Medulla oblongata (tissue), 1 donor: ENCODE measurements around the gene SIPA1L2.
"Not testable (repeated sequence)": the region's sequence is repeated elsewhere in the genome, so short reads cannot be mapped to it uniquely, and the experiment has no call there.

Experiments
- DNase-seq: peaks from one replicate; pipeline ENCODE4 v3.0.0-alpha.2; 2015; ENCODE audit errors: extremely low spot score

Gene SIPA1L2

DNA sequence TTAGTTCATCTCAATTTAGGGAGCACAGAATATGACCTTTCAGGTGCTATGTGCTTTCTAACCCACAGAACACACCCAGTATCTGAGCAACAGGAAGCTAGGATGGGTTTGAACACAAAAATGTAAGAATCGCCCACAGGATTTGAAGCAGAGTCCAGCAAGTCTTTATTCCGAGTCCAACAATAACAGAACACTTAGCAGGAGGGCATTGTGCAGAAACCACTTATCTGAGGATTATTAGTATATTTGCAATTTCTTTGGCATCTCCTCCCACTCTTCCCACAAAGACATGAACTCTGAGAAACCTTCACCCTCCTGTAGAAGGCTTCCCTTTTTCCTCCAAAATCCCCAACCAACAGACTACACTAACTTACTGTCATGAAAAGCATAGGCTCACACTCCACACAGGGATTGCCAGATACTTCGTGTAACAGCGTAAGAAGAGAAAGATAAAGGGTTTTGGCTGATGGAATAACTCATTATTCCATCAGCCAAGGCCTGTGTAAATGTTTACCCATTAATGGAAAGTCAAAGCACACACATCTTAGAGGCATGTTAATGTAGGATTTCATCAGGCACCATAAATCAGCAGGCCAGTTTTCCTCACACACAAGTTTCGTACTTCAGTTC, 16.1 kb downstream of the SIPA1L2 start:
- DNase-seq: no peak

DNA sequence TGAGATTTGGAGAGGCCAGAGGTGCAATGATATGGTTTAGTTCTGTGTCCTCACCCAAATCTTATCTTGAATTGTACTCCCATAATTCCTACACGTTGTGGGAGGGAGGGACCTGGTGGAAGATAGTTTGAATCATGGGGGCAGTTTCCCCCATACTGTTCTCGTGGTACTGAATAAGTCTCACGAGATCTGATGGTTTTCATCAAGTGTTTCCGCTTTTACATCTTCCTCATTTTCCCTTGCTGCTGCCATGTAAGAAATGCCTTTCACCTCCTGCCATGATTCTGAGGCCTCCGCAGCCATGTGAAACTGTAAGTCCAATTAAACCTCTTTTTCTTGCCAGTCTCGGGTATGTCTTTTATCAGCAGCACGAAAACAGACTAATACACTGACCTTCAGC, 17.1 kb downstream of the SIPA1L2 start:
- DNase-seq: not testable (repeated sequence)

DNA sequence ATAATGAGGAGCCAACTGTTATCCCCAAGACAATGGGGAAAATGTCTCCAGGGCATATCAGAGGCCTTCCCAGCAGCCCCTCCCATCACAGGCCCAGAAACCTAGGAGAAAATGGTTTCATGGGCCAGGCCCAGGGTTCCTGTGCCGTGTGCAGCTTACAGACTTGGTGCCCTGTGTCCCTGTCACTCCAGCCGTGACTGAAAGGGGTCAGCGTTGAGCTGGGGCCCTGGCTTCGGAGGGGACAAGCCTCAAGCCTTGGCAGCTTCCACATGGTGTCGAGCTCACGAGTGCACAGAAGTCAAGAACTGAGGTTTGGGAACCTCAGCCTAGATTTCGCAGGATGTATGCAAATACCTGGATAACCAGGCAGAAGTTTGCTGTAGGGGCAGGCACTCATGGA, 18.1 kb downstream of the SIPA1L2 start:
- DNase-seq: no peak

DNA sequence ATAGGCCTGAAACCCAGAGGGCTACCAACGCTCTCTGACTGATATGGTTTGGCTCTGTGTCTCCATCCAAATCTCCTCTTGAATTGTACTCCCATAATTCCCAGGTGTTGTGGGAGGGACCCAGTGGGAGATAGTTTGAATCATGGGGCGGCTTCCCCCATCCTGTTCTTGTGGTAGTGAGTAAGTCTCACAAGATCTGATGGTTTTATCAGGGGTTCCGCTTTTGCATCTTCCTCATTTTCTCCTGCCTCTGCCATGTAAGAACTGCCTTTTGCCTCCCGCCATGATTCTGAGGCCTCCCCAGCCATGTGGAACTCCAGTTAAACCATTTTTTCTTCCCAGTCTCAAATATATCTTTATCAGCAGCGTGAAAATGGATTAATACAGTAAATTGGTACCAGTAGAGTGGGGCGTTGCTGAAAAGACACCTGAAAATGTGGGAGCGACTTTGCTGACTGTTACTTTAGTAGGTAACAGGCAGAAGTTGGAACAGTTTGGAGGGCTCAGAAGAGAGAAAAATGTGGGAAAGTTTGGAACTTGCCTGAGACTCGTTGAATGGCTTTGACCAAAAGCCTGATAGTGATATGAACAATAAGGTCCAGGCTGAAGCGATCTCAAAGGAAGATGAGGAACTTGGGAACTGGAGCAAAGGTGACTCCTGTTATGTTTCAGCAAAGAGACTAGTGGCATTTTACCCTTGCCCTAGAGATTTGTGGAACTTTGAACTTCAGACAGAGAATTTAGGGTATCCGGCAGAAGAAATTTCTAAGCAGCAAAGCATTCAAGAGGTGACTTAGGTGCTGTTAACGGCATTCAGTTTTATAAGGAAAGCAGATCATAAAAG, 18.8 kb downstream of the SIPA1L2 start:
- peak; percentile 52 for DNase-seq

DNA sequence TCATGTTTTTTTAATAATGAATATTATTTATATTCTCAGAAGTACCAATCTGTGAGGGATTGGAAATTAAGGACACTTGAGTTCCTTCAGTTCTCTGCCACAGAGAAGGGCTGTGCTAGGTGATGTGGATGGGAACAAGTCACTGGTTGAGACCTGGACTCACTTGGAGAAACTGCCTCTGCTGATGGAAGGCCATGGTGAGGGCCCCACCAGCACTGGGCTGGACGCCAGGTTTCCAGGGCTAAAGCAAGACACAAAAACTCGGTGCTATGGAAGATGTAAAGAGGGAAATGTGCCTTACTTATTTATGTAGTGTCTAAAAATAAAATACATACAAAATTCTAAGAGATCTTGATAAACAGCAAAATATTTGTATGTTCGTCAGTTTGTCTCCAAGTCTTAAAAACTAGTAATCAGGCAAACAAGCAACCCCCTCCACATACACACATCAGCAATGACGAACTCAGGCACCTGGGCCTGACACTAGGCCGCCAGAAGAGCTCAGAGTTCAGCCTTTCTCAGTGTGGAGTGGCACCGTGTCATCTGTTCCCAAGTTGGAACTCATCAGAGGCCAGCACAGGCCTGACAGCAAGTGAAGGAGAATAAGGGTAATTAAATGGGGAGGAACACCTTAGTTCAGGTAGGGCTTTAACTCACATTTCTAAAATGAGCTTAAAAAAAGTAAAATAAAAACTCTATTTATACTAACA, 19.6 kb downstream of the SIPA1L2 start:
- no peak for DNase-seq

DNA sequence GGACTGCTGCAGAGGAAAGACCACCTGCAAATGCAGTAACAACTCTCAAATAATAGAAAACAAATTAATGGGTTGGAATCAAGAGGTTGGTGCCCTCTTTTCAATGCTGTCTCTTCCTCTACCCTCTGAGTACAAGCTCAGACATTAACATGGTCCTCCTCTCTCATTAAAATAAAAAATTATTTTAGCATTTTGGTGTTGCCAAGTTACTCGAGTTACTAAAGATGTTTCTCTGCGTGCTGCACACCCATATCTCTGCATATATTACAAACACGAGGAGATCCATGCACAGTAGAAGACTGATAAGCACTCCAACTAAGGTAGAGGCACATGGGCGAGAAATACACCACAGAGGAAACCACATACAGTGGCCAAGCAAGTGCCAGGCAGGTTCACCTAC, 21.5 kb downstream of the SIPA1L2 start:
- DNase-seq: no peak

DNA sequence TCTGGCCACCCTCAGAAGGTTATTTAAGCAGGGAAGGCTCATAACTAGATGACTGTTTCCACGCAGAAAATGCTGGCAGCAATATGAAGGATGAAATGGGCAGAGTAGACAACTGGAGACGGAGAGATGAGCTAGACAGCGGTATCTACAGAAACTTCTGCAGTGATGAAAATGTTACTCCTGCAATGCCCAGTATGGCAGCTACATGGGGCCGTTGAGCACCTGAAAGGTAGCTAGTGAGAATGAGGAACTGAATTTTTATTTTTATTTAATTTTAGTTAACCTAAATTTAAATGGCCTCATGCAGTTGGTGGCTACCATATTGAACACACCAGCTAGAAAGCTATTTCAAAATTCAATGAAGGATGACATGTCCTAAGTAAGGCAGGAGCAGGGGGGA, 27.3 kb downstream of the SIPA1L2 start:
- DNase-seq: no peak

DNA sequence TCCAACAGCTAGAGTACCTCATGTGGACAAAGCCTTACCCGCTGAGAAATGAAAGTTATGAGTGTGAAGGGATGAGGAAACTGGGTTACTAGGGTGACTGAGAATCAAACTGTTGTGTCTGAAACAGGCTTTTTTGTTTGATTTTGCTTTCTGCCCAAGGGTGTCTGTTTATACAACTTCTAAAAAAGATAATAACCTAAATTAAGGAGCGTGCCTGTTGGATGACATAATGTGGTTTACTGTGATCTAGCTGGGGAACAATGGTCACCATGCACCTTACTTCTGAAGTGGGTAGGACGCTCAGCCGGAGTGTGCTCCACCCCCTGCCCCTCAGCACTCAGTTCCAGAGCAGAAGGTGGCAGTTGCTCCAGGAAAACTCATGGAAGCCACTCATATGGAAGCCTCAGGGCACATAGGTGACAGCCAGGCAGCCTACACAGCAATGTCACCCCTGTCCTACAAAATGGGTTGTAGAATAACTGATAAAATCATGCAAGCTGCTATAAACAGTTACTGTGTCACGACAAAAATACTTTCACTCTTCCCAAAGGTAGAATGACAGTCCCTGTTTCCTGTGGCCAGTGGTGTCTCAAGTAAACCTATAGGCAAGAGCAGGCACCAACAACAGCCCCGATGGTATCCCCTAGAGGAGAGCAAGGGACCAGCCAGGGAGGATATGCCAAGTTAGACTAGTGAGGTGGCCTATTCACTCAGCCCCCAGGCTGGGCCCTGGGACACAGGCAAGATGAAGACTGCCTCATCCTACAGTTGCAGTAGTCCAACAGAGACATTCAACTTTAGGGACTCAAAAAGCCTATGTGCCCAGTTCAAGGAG, 29.3 kb downstream of the SIPA1L2 start:
- DNase-seq: no peak

DNA sequence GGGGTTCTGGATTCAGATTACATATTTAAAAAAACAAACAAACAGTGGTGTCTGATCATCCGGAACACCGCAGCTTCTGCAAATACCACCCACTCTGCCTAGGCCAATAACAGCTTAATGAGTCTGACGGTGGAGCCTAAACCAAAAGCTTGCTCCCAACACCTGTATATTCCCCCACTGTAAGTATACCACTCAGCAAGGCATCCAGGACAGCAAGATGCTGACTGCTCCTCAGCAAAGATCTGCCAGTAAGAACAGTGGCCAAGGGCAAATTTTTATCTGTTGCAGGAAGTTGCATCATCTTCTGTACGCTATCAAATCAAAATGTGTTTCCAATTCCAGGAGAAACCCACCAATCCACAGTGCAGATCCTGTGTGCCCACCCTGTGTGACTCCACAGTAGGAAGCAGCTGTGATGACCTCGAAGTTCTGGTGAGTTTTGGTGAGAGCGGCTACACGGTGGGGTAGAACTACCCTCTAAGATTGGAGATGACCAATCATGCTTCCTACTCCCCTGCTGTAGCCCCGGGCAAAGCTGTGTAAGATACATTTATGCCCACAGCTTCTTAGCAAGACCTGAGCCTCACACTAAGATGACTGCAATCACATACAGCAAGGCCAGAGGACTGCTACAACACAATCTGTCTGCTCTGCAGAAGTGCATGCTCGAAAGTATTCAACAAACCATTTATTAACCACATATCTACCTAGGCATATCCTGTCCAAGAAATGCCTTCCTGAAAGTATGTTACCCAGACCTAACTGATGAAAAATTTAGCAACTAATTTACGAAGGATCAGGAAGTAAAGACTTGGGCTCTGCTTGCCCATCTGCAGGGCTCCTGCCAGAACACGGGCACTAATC, 30.5 kb downstream of the SIPA1L2 start:
- no peak for DNase-seq

DNA sequence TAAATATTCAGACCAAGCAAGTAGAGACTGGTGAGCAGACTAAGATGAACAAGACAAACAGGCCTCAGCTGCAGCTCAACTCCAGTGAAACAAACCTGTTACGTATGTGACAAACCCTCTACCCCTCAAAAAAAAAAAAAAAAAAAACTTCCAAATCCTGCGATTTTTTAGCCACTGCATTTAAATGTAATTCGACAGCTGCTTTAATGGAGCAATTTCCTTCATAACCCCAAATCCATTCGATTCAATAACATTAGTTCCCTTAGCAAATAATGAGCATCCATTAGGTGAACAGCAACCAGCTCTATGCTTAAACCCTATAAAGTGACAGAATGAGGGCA, 31.1 kb downstream of the SIPA1L2 start:
- DNase-seq: no peak

DNA sequence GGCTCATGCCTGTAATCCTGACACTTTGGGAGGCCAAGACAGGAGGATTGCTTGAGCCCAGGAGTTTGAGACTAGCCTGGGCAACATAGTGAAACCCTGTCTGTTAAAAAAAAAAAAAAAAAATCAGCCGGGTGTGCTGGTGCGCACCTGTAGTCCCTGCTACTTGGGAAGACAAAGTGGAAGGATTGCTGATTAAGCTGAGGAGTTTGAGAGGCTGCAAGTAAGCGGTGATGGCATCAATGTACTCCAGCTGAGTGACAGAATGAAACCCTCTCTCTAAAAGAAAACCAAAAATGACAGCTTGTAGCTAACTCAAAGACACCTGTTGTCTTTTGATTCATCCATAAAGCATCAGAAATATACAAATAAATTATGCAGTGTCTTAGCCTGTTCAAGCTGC, 31.8 kb downstream of the SIPA1L2 start:
- DNase-seq: no peak

DNA sequence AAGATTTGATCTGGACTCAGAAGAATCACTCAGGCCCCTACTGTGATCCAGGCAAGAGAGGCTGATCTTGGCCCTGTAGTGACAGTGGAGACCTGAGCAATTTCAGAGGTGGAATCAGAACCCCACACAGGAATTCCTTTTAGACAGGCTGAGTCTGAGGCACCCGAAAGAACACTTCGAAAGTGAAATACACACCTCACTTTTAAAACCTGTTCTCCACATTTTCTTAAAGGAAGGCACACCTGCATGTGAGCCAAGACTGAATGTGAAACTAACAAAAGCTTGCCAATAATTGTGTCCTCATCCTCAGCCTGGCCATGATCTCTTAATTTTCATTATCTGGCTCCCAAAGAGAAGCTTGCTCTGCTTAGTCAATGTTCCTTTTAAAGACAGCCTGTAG, 32.2 kb downstream of the SIPA1L2 start:
- DNase-seq: no peak

DNA sequence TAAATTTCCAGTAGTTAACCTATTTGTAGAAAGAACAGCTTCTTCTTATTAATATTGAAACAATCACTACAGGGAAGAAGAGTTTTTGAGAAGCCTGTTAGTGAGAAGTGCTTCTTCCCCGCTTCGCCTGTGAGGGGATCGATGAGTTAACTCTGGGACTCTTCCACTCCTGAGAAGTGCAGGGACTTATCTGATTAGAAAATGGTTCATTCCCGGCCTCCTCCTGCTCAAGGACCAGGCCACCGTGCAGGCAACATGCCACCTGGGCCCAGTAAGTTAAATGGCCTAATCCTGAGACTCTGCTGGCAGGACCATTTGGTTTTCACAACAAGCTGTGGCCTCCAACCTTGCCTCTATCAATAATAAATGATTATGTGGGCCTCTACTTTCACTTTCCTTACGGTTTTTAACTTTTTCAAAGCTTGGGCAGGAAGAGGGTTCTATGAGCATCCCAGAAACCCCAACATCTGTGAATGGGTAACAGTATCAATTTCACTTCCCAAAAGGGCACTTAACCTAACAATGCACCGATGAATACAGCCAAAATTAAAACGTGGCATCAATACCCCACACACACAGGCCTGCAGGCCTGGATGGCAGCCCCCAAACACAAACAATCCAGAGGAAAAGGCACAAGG, 33.1 kb downstream of the SIPA1L2 start:
- no peak for DNase-seq

DNA sequence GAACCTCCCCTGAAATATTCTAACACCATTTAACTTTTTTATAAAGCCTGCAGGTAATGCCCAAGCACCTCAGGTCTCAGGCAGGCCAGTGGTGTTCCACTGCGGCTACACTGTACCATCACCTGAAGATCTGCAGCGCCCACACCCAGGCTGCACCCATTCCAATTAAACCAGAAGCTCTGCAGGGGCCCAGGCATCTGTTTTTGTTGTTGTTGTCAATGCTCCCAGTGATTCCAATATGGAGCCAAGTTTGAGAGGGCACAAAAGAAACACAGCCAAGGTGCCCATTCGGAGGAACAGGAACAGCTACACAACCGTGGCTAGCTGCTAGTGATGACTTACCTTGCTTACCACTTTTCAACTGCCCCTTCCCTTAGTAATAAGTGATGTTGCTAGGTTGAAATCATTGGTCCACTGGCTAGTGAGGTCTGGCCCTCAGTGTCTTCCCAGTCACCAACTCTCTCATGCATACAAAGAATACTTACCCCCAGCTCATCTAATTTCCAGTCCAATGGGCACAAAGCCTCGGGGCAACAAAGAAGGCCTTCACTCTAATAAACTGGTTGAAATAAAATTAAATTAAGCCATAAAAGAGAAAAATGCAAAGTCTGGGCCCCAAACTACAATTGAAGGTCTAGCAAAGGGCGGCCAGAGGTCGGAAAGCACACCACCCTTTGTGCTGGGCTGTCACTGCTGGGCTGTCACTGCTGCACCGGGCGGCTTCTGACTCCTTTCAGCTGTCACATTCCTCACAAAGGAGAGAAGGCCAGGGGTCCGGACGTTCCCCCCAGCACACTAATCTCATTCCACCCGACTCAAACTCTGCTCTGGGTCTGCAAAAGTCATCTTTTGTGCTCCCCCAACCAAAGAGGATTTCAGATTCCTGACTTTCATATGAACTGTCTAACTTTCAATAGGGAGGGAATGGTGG, 34.9 kb downstream of the SIPA1L2 start:
- no peak for DNase-seq

DNA sequence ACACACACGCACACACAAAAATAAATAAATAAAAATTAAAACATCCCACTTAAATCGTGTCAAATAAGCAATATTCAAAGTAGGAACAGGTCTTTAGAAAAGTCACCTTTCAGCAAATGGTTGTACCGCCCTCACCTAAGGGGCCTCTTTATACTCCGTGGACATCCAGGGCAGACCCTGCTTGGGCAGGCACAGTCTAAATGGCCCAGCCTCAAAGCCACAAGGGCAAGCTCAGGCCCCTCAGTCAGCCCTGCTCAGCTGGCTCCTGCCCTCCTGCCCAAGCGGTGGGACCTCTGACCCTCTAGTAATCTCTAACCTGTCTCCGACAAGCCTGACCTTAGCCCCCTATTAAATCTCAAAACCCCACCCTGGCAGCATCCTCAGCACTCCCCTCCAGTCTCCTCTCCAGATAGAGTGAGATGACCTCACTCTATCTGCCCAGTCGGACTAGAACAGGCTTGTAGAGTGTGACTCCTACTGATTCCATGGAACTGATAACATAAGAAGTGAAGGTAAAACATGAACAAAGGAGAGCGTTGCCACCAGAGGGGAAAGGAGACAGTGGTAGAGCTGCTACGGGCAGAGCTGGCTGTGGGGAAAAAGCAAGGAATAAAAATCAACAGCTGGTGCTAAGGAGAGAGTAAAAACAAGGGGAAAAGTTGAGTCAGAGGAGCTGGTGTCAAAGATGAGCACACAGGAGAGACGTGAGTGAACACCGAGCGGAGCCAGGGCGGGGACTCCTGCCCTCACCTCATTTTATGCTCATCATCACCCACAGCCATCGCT, 36.0 kb downstream of the SIPA1L2 start:
- no peak for DNase-seq

DNA sequence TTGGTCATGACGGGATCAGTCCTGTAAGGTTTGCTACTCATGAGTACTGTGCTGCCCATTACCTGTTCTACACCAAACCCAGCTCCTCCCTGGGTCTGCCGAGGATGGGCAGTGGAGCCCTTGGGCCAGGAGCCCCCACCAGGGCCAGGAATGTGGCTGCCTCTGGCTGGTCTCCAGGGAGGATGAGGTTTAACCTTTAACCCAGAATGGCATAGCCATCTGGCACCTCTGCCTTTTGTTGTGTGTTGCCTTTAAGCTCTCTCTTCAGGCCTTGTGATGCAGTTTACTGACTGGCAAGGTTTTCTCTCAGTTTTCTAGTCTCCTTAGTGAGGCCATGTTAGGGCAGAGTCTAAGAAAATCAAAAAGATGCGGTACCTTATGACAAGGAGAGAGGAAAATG, 38.6 kb downstream of the SIPA1L2 start:
- no peak for DNase-seq

DNA sequence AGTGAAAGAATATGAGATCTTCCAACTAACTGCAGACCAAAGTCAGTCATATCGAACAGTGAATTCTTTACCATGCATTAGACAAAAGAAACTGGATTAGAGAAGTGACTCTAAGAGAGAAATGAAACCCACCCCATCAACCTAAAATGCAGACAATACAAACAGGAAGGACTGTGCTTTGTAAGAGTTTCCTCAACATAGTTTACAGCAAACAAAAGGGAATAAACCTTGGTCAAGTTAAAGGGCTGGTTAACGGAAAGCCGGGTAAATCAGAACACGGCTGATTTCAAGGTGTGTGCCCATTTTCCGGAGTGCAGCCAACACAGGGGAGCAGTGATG, 39.2 kb downstream of the SIPA1L2 start:
- DNase-seq: peak; percentile 61

DNA sequence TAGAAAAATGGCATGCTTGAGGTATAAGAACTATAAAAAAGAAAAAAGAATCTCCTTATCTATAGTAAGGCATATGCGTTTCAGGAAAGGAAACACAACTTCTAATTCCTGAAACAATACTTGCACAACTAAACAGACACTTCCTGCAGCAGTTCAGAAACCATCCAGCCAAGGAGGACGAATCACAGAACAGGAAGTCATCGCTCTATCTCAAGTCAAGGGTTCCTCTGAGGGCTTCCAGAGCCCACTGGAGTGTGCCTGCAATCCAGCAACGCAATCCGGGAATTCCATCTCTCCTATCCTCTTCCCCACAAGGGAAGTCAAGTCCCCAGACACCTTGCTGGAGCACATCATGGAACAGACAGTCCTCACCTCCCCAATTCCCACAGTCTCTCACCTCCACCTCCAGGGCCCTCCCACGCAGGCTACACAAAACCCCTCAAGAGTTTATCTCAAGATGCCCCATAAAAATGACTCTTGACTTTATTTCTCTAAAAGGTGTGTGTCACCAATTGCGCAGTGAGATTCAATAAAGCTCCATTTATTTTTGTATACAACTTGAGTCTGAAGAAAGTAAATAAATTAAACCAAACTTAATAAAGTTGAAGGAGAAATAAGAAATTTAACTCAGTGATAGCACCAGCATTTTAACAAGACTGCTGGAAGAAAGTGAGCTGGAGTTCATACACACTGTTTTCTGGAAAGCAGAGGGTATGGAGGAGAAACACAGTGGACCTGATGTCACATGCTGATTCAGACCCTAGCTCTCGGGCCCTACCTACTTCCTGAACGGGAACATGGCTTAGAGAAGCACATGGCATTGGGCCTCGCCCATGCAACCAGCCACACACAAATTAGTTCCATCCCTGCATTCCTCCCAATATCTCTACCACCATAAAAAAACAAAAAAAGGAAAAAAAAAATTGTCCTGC, 39.9 kb downstream of the SIPA1L2 start:
- peak; percentile 60 for DNase-seq
